IMR-90 (cell line): Measurements from ENCODE around the gene LARP4B.

ENCODE experiments used
- MAZ ChIP-seq: IDR thresholded peaks from 2 replicates; pipeline ENCODE4 v1.6.1; 2012; ENCODE audit warnings: low read depth, mild to moderate bottlenecking, low read length, improper control_type of control experiment, moderate library complexity, borderline replicate concordance
- RAD21 ChIP-seq: IDR thresholded peaks from 2 replicates; pipeline ENCODE4 v1.6.1; 2012; ENCODE audit warnings: low read length, improper control_type of control experiment
- TF ChIP-seq, protein P1 (sequence below): conservative IDR thresholded peaks from 2 replicates; pipeline ENCODE4 v1.5.1; 2012; ENCODE audit warnings: mild to moderate bottlenecking, low read depth, low read length, improper control_type of control experiment

DNA sequence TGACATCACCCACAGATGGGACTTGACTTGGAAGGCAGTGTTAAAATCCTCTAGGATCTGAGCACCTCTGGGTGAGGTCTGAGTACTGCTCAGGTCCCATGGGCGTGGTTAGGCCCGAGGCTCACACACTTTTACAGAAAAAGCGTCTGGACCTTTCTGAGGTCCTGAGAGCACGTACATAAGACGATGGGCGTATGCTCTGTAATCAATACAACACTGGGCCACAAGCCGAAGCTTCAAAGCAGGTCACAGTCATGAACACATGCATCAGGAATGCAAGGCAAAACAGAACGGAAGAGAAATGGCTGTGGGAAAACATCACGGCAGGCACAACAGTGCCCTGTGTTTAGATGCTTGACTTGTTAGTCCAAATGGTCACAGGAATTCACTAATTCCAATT, 112.2 kb downstream of the LARP4B start:
- TF ChIP-seq MAZ (no peak), RAD21 (no peak)
- TF ChIP-seq, protein P1, sequence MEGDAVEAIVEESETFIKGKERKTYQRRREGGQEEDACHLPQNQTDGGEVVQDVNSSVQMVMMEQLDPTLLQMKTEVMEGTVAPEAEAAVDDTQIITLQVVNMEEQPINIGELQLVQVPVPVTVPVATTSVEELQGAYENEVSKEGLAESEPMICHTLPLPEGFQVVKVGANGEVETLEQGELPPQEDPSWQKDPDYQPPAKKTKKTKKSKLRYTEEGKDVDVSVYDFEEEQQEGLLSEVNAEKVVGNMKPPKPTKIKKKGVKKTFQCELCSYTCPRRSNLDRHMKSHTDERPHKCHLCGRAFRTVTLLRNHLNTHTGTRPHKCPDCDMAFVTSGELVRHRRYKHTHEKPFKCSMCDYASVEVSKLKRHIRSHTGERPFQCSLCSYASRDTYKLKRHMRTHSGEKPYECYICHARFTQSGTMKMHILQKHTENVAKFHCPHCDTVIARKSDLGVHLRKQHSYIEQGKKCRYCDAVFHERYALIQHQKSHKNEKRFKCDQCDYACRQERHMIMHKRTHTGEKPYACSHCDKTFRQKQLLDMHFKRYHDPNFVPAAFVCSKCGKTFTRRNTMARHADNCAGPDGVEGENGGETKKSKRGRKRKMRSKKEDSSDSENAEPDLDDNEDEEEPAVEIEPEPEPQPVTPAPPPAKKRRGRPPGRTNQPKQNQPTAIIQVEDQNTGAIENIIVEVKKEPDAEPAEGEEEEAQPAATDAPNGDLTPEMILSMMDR, result no peak
